SK-N-SH (cell line): ENCODE measurements around the gene RBL1. TPM values are rescaled to one million over a fixed set of nuclear protein-coding genes. Genes with fewer than 3 reads are reported as not detected.

Experiments
- CTCF ChIA-PET: fragments of 300-600, 350-600 bp; formaldehyde crosslinking; extraction: SDS; loops from one replicate; lab custom pipeline; 2021; lab: Yijun Ruan, JAX
- POLR2A ChIA-PET: fragments of 350-600 bp; sonication (Branson Sonifier 250); formaldehyde crosslinking; extraction: SDS; loops from one replicate; lab custom pipeline; 2020; ENCODE audit warnings: antibody characterized with exemption, inconsistent platforms; lab: Yijun Ruan, JAX
- DNase-seq: peaks from one replicate; pipeline ENCODE4 v3.0.0; 2012
- H2AFZ ChIP-seq: fragments of 200-600 bp; sonication (generic); 2 replicates; pipeline ENCODE4 v1.8.1; 2016; ENCODE audit warnings: antibody characterized with exemption, mild to moderate bottlenecking, low read depth
- H3F3A ChIP-seq: fragments of 200-600 bp; sonication (generic); replicated peaks from 2 replicates; pipeline ENCODE3; 2016; ENCODE audit warnings: antibody characterized with exemption, mild to moderate bottlenecking; ENCODE audit not compliant: insufficient read depth
- H3K27ac ChIP-seq, 2 experiments: fragments of 200-500 bp in 1 of 2; fragments of 200-600 bp in 1 of 2; sonication (Bioruptor generic) in 1 of 2; sonication (generic), shearing (Covaris generic) in 1 of 2; 2 replicates each; pipeline versions ENCODE4 v1.5.1 to v1.6.1; 2014 to 2016; ENCODE audit warnings: low read depth in 2 of 2, inconsistent platforms in 1 of 2, low read length in 1 of 2, mild to moderate bottlenecking in 1 of 2, mixed read lengths in 1 of 2
- H3K27me3 ChIP-seq: fragments of 200-600 bp; sonication (generic), shearing (Covaris generic); 2 replicates; pipeline ENCODE4 v1.6.1; 2016; ENCODE audit warnings: mixed run types; ENCODE audit not compliant: insufficient read depth
- H3K36me3 ChIP-seq, 2 experiments: fragments of 200-500 bp in 1 of 2; fragments of 200-600 bp in 1 of 2; sonication (Bioruptor generic) in 1 of 2; sonication (generic) in 1 of 2; replicated peaks in 1 of 2; 2 replicates each; pipeline versions ENCODE3 to v1.5.1; 2014 to 2016; ENCODE audit warnings: low read length in 1 of 2, mild to moderate bottlenecking in 1 of 2; ENCODE audit not compliant: insufficient read depth in 2 of 2, control insufficient read depth in 1 of 2
- H3K4me1 ChIP-seq, 2 experiments: fragments of 200-500 bp in 1 of 2; fragments of 200-600 bp in 1 of 2; sonication (Bioruptor generic) in 1 of 2; sonication (generic), shearing (Covaris generic) in 1 of 2; 2 replicates each; pipeline versions ENCODE4 v1.5.1 to v1.6.1; 2014 to 2016; ENCODE audit warnings: low read depth in 1 of 2, low read length in 1 of 2, mixed run types in 1 of 2; ENCODE audit not compliant: insufficient read depth in 2 of 2, control insufficient read depth in 1 of 2
- H3K4me2 ChIP-seq: fragments of 200-600 bp; sonication (generic), shearing (Covaris generic); 2 replicates; pipeline ENCODE4 v1.6.1; 2017; ENCODE audit warnings: mixed run types
- H3K4me3 ChIP-seq, 2 experiments: fragments of 200-500 bp in 1 of 2; fragments of 200-600 bp in 1 of 2; sonication (Bioruptor generic) in 1 of 2; sonication (generic), shearing (Covaris generic) in 1 of 2; 2 replicates each; pipeline versions ENCODE4 v1.5.1 to v1.8.1; 2014 to 2016; ENCODE audit warnings: low read depth in 2 of 2, inconsistent platforms in 1 of 2, low read length in 1 of 2, mild to moderate bottlenecking in 1 of 2, mixed read lengths in 1 of 2, moderate library complexity in 1 of 2
- H3K79me2 ChIP-seq: fragments of 200-600 bp; sonication (generic); 2 replicates; pipeline ENCODE4 v1.8.1; 2017; ENCODE audit warnings: mild to moderate bottlenecking; ENCODE audit not compliant: insufficient read depth
- H3K9ac ChIP-seq: fragments of 200-600 bp; sonication (generic); 2 replicates; pipeline ENCODE4 v1.6.1; 2017; ENCODE audit warnings: mixed run types
- H3K9me2 ChIP-seq: fragments of 200-600 bp; sonication (generic); 2 replicates; pipeline ENCODE4 v1.6.1; 2017; ENCODE audit warnings: mixed run types
- H3K9me3 ChIP-seq: fragments of 200-600 bp; sonication (generic); 2 replicates; pipeline ENCODE4 v1.6.1; 2017; ENCODE audit warnings: mixed run types, mild to moderate bottlenecking, moderate library complexity
- H4K20me1 ChIP-seq: fragments of 200-600 bp; sonication (generic); 2 replicates; pipeline ENCODE4 v1.6.1; 2017; ENCODE audit warnings: mild to moderate bottlenecking, mixed run types; ENCODE audit not compliant: insufficient read depth
- EP300 ChIP-seq, 2 experiments: IDR thresholded peaks; 2 replicates each; pipeline versions ENCODE4 v1.4.0 to v1.6.1; 2012; ENCODE audit warnings: borderline replicate concordance in 1 of 2, low read depth in 1 of 2, low read length in 1 of 2
- EZH2phosphoT487 ChIP-seq: fragments of 200-600 bp; sonication (generic); IDR thresholded peaks from 2 replicates; pipeline ENCODE4 v1.6.1; 2017; ENCODE audit warnings: low read depth, mixed run types, mild to moderate bottlenecking, antibody characterized with exemption, moderate library complexity, borderline replicate concordance
- FOXM1 ChIP-seq: IDR thresholded peaks from 2 replicates; pipeline ENCODE4 v1.4.0; 2012; ENCODE audit warnings: low read depth, mild to moderate bottlenecking
- JUND ChIP-seq: IDR thresholded peaks from 2 replicates; pipeline ENCODE4 v1.4.0; 2012
- NFIC ChIP-seq: IDR thresholded peaks from 2 replicates; pipeline ENCODE4 v1.4.0; 2012; ENCODE audit warnings: borderline replicate concordance
- NRF1 ChIP-seq: IDR thresholded peaks from 2 replicates; pipeline ENCODE4 v1.6.1; 2012; ENCODE audit warnings: low read depth, mild to moderate bottlenecking, low read length
- RAD21 ChIP-seq: IDR thresholded peaks from 2 replicates; pipeline ENCODE4 v1.6.1; 2012; ENCODE audit warnings: mild to moderate bottlenecking, low read length
- TAF1 ChIP-seq: IDR thresholded peaks from 2 replicates; pipeline ENCODE4 v1.6.1; 2012; ENCODE audit warnings: low read depth, mild to moderate bottlenecking, low read length, moderate library complexity, borderline replicate concordance
- TCF12 ChIP-seq: IDR thresholded peaks from 2 replicates; pipeline ENCODE4 v1.4.0; 2012
- WGBS: methylation state at CpG from one replicate; pipeline ENCODE4 v1.1.6; 2017; ENCODE audit warnings: low lambda C conversion rate; 5-methylcytosine and 5-hydroxymethylcytosine counted together
- polyA plus RNA-seq, 3 experiments: library from polyadenylated mRNA; depleted of rRNA; stranded (reverse); fragments of >200 nt; gene quantifications; 2 replicates each; pipeline ENCODE4 v1.2.3, GENCODE V29; 2012
- TF ChIP-seq, protein P1 (sequence below): fragments of 150-350 bp; IDR thresholded peaks from 2 replicates; pipeline ENCODE4 v1.6.1; 2016; ENCODE audit warnings: mild to moderate bottlenecking, low read depth, low read length
- TF ChIP-seq, protein P2 (sequence below): IDR thresholded peaks from 2 replicates; pipeline ENCODE4 v1.6.1; 2012; ENCODE audit warnings: mild to moderate bottlenecking, low read depth, low read length, moderate library complexity
- TF ChIP-seq, protein P3 (sequence below): IDR thresholded peaks from 2 replicates; pipeline ENCODE4; 2012

The RBL1 gene
- polyA plus RNA-seq, 1 of the 3 experiments (the other 2 are of a cell fraction), result 2.5 TPM

DNA sequence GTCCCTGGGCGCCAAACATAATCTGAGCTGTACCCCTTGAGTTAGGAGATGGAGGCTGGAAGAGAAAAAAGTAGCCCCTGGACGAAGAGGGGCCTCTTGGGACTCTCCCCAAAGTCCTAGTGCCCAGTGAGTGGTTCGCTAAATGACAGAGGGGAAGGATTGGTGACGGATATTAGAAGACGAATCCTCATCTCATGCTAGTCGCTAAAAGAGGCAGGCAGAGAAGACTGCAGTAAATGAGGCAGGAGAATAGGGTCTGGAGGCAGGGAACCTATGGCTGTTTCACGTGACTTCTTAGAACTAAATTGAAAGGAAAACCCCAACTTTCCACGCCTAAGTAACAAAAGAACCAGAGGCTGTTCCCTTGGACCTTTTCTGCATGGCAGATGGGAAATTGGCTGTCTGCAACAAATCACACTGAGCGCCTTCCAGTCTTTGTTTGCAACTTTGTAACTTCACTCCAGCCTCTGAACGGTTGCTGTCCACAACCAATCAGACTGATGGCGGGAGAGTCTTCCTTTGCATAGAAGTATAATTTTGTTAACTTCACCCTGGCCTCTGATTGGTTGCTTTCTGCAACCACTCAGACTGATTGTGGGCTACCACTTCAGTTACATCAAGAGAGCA, 731 bp upstream of the RBL1 start (continued):
- TF ChIP-seq, protein P1, sequence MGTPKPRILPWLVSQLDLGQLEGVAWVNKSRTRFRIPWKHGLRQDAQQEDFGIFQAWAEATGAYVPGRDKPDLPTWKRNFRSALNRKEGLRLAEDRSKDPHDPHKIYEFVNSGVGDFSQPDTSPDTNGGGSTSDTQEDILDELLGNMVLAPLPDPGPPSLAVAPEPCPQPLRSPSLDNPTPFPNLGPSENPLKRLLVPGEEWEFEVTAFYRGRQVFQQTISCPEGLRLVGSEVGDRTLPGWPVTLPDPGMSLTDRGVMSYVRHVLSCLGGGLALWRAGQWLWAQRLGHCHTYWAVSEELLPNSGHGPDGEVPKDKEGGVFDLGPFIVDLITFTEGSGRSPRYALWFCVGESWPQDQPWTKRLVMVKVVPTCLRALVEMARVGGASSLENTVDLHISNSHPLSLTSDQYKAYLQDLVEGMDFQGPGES, result no peak
- TF ChIP-seq, protein P2, sequence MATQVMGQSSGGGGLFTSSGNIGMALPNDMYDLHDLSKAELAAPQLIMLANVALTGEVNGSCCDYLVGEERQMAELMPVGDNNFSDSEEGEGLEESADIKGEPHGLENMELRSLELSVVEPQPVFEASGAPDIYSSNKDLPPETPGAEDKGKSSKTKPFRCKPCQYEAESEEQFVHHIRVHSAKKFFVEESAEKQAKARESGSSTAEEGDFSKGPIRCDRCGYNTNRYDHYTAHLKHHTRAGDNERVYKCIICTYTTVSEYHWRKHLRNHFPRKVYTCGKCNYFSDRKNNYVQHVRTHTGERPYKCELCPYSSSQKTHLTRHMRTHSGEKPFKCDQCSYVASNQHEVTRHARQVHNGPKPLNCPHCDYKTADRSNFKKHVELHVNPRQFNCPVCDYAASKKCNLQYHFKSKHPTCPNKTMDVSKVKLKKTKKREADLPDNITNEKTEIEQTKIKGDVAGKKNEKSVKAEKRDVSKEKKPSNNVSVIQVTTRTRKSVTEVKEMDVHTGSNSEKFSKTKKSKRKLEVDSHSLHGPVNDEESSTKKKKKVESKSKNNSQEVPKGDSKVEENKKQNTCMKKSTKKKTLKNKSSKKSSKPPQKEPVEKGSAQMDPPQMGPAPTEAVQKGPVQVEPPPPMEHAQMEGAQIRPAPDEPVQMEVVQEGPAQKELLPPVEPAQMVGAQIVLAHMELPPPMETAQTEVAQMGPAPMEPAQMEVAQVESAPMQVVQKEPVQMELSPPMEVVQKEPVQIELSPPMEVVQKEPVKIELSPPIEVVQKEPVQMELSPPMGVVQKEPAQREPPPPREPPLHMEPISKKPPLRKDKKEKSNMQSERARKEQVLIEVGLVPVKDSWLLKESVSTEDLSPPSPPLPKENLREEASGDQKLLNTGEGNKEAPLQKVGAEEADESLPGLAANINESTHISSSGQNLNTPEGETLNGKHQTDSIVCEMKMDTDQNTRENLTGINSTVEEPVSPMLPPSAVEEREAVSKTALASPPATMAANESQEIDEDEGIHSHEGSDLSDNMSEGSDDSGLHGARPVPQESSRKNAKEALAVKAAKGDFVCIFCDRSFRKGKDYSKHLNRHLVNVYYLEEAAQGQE, result no peak
- TF ChIP-seq, all 33 proteins: peak for 0

DNA sequence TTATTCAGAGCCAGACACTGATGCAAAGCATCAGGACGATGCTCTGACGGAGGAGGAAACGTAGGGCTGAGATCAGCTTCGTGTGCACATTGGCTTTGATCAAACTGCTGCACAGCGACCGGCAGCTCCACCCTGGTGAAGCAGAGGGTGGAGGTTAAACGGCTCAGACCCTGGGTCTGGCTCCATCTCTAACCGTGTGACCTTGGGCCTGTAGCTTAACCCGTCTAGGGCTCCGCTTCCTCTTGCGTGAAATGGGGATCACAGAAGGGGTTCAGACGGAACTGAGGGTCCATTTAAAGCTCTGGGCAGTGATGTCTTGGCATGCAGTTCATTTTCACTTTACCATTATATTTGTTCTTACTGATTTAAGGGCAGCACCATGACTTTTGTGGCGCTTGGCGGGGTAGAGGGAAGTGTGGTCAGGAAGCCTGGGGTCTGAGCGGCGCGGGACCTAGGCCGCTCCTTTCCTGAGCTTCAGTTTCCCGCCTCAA, 644 bp downstream of the RBL1 start:
- Histone ChIP-seq H3K4me3 (peak overlapping the region; percentile 61 to 68), H3K27ac (peak overlapping the region; percentile 41 to 54), H3K79me2 (peaks cover 52% of the 10 kb centered on the region), H3K9ac (peak overlapping the region; percentile 84), H4K20me1 (no peaks in the 10 kb centered on the region), H3K36me3 (peaks cover 0 to 8% of the 10 kb centered on the region in 2 experiments), H3F3A (no peaks in the 10 kb centered on the region), H2AFZ (peak overlapping the region; percentile 96), H3K4me1 (peaks cover 7% of the 10 kb centered on the region in 2 experiments; a peak in 2 of 4 replicates), H3K9me2 (no peaks in the 10 kb centered on the region), H3K27me3 (no peaks in the 10 kb centered on the region), H3K4me2 (peak overlapping the region; percentile 98), H3K9me3 (no peaks in the 10 kb centered on the region)
- ChIA-PET CTCF (interaction anchor here (0.7 to 2.1 kb wide), 4 partner anchors 8 to 83 kb away, joined by 3 to 7 read pairs (median 4); no protein-coding TSS in a partner anchor), POLR2A (interaction anchor here (0.9 to 1.4 kb wide), 4 partner anchors 11 to 286 kb away, joined by 3 to 9 read pairs (median 4); partner anchors contain the start of genes MROH8 and RPN2)
- DNase-seq, result peak; percentile 56
- WGBS, result 7% methylated on average over 18 of the region's 19 CpGs
- TF ChIP-seq, protein P1, result no peak
- TF ChIP-seq, protein P2, result no peak
- TF ChIP-seq FOXM1, result no peak
- TF ChIP-seq, protein P3, sequence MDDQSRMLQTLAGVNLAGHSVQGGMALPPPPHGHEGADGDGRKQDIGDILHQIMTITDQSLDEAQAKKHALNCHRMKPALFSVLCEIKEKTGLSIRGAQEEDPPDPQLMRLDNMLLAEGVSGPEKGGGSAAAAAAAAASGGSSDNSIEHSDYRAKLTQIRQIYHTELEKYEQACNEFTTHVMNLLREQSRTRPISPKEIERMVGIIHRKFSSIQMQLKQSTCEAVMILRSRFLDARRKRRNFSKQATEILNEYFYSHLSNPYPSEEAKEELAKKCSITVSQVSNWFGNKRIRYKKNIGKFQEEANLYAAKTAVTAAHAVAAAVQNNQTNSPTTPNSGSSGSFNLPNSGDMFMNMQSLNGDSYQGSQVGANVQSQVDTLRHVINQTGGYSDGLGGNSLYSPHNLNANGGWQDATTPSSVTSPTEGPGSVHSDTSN, result no peak
- TF ChIP-seq EZH2phosphoT487, result no peak
- no peak for TF ChIP-seq EP300 (IDR thresholded peaks at IDR 0.05; ENCODE audit: borderline replicate concordance in 1 of 2, low read depth in 1 of 2, low read length in 1 of 2)
- TF ChIP-seq NRF1, result no peak
- no peak for TF ChIP-seq RAD21
- TF ChIP-seq NFIC, result no peak
- no peak for TF ChIP-seq TAF1
- no peak for TF ChIP-seq TCF12
- no peak for TF ChIP-seq JUND
